Measurements from ENCODE around the gene FYB1.
A peak's percentile ranks its signal among the peaks of the same experiment; 100 is the strongest.

Gene FYB1

DNA sequence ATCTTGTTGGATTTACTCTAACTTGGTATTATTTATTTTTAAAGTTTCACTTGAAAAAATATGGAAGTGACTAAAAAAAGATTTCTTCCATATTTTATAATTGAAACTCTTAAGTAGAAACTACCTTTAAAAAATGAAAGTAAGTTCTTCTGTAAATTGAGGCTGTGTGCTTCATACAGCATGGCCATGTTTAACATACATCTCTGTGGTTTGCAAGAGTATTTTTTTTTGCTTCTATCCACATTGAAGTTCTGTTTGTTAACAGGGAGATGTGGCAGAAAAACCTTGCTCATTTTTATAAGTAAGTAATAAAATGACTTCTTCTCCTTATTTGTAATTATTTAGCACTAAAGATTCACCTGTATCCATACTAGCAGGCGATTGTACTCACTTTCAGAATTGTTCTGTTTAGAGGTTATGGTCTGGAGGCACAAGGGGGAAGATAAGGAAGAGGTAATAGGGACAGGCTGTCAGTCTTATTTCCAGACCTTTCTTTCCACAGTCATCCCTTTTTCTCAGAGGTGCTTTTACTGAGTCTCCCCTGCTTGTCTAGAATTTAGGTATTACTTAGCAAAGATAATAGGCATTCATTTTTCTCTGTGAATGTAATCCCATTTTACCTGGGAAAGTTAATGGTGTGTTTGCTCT lies 16.0 kb downstream of the FYB1 start:
- no peak for DNase-seq

DNA sequence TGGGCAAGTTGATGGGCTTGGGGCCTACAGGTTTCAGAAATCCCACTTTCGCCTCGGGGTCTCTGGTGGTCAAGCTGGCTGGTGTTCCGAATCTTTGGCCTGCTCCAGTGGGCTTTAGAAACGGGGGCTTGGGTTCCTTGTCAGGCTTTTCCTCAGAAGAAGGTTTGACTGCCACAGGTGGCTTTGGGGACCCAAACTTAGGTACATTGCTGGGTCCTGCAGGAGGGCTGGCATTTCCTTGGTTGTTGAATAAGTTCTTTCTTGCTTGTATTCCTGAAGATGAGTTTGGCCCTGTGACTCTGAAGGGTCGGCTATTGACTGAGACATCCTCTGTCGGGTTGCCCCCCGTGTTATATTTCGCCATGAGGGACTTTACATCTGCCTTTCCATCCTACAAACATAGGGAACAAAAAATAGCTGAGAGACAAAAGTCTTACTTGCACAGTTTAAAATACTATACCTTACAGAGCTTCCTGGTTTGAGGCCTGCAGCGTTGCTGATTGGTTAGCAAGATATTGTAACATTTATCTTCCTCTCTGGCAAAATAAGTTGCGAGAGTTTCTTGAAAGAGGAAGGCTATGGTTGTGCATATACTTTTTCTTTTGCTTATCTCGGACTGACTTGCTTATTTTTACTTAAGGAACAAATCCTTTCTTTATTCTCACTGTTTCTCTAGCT lies 16.6 kb downstream of the FYB1 start:
- peak; percentile 78 to 83 for DNase-seq

GRCh38 chr5:39201781-39202596 lies 17.4 kb downstream of the FYB1 start:
- no peak for DNase-seq

GRCh38 chr5:39201160-39201780 lies 18.1 kb downstream of the FYB1 start:
- DNase-seq: peak in 1 of 2 donors; percentile 39

- DNase-seq: no peak
Observed at GRCh38 chr5:39200081-39200480, 19.3 kb downstream of the FYB1 start.

- no peak for DNase-seq
Observed at GRCh38 chr5:39199335-39199734, 20.0 kb downstream of the FYB1 start.

- no peak for DNase-seq
Observed at GRCh38 chr5:39198127-39198526, 21.2 kb downstream of the FYB1 start.

DNA sequence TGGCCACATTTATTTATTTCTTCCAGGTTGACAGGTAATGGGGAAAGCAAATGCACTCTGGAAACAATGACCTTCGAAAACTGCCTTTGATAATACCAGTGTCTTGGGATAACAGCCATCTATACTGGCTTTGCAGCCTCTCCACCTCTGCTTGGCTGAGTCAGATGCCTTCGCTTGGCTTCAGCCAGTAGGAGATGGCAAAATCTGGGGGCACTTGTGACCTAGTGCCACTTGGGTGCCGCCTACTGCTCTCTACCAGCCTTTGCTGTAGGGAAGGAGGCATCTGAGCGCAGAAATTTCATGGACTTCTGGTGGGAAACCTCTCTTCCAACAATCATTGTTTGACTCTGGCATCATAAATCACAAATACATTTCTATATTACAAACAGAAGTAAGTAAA lies 21.8 kb downstream of the FYB1 start:
- DNase-seq: peak in 1 of 2 donors; percentile 65

GRCh38 chr5:39195198-39195826 lies 24.1 kb downstream of the FYB1 start:
- no peak for DNase-seq

DNA sequence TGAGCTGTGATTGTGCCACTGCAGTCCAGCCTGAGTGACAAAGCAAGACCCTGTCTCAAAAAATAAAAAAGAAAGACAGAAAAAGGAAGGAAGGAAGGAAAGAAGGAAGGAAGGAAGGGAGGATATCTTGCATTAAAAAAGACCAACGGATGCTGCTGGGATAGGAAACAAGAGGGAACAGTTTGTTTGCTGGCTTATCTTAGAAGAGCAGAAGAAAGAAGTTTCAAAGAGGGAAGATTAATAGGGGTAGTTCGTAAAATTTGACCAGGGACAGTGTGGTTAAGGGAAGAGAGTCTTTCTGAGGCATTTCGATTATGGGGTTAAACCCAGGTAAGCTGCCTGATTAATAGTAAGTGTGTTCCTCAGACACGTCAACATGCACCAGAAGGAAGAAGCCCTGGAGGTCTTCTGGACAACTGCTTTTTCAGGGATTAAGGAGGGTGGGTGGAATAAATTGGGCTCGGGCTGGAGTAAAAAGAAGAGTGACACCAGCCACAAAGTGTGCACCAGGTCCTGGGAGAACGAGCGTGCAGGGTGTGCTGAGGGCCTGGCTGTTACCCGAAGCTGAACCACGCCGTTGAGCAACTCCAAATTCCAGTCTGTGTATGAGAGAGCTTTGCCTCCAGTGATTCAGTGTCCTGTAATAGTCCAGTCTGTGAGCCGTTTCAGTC lies 24.8 kb downstream of the FYB1 start:
- peak in 1 of 2 donors; percentile 38 for DNase-seq

DNA sequence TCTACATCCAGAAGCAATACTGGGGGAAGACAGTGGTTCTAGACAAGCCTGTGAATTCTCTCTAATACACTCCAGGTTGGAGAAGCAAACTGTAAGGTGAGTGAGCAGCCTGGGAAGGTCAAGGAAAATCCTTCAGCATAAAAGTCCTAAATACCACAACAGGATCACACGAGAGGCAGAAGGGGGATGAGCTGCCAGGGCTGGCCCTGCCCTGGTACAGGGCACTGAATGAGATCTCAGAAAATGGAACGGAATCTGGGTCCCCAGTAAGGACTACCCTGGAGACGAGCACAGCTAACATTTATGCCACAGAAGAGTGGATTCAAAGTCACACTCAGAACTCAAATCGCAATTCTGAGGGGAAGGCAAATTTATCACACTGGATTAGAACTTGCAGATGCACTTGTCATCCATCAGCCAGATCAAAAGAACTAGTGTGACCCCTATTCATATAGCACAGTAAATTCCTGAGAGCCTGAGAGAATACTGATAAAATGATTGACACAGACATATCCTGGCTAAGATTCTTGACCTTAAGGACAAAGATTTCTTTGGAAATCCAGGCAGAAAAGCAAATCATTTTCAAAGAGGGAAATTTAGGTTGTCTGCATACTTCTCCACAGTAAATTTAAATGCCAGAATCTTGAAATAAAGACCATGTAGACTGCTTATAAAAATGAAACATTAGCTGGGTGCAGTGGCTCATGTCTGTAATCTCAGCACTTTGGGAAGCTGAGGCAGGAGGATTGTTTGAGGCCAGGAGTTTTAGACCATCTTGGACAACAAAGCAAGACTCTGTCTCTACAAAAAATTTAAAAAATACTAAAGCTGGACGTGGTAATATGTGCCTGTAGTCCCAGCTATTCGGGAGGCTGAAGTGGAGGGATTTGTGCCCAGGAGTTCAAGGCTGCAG lies 25.6 kb downstream of the FYB1 start:
- DNase-seq: no peak

- peak; percentile 53 to 56 for DNase-seq
Observed at GRCh38 chr5:39192450-39193160, 26.8 kb downstream of the FYB1 start.

DNA sequence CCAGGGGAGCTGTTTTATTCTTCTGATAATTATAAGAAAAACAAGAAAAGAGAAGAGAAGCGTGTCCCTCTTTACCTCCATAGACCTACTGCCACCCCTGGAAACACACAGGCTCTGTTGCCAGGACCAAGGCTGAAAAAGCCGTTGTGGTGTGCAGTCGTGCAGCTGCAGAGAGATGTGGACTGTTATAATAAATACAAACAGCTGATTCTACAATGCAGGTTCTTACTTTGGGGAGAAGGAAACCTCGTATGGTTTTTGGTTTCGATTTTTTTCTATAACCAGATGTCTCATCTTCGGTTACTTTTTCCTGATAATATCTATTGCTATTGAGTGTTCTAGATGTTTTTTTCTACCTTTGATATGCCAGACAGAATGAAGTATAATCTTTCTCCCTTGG lies 28.1 kb downstream of the FYB1 start:
- DNase-seq: no peak

DNA sequence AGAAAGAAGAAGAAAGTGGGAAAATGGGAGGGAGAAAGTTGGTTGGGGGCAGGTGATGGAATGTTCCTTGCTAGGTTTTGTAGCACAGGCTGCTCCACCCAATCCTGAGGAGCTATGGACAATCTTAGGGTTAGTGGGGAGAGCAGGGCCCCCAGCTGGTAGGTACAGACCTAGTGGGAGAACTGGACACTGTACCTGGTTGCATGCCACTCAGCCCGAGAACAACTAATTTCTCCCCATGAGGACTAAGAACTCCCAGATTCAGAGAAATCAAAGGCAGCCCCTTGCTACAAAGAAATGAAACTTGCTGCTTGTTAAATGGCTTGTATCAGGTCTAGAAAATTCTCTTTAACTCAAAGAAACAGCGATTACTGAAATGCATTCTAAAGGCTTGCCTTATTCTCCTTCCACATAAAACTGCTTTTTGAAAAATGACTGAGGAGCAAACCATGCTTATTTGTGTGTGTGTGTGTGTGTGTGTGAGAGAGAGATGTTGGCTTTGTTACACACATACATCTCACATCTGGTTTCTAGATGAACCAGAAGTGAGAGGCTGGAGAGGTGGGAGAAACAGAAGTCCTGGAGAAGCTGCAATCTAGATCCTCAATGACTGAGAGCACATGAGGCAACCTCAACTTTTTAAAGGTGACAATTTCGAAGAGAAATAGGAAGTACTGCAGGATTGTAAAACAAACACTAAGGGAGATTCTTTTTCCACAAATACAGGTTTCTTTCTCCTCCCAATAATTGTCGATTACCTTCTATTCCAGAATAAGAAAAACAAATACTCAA lies 28.9 kb downstream of the FYB1 start:
- DNase-seq: peak in 1 of 2 donors; percentile 51

DNA sequence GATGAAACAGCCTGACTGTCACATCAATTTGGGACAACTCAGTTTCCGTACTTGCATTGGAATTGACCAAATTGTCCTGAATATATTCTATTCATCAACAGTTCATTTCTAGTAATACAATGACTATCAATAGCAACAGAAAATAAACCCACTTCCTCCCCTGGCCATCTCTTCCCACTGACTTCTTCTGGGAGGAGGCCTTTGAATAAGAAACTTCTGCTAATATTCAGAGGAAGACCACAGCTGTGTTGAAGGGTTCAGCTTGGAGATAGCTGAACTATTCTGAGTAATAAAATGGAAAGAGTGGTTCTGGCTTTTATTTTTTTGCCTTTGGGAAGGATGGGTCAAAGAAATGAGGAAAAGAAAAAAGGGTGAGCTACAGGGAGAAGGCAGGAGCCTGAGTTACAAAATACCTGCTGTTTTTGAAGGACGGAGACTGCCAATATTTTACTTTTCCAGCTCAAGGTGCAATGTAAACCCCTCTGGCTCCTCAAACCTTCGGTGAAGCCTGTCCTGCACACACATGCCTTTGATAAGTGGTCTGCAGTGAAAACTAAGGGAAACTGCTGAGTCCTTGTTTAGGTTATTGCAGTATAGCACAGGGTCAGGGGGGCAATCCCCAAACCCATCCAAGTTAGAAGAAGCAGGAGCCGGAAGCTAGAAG lies 29.9 kb downstream of the FYB1 start:
- peak; percentile 60 to 61 for DNase-seq

DNA sequence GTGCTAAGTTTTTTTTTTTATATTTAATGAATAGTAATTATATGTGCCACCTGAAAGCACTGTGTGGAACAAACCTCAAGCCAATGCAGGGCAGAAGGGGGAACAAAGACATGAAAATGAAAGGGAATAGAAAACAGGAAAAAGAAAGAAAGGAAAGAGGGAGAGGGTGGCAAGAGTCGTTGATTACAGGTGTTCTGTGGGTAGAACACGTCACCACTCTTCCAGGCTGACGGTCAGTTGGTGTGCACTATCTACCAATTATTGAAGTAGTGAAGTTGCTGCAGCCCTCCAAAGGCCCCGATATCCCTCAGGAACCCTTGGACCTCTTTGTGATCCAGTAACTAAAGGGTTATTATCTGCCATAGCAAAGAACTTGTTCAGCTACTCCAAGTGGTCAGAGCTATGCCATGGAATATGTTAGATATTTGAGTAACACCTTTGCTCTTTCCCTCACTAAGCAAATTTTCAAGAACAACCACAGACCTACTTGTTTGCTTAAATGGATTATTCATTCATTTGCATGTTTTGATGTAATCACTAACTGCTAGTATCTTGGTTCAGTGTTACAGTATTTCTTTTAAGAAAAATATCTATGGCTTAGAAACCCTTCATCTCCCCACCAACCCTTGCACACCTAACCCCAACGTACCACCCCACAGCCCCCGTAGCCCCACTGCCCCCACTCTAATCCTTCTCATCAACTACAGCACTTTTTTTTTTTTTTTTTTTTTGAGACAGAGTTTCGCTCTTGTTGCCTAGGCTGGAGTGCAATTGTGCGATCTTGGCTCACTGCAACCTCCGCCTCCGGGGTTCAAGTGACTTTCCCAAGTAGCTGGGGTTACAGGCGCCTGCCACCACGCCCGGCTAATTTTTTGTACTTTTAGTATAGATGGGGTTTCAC lies 31.3 kb downstream of the FYB1 start:
- no peak for DNase-seq

GRCh38 chr5:39186722-39187539 lies 32.4 kb downstream of the FYB1 start:
- DNase-seq: no peak
